ENCODE results near the gene PTCD2.
"Not testable (repeated sequence)": the region's sequence is repeated elsewhere in the genome, so short reads cannot be mapped to it uniquely, and the experiment has no call there.

The PTCD2 gene

GRCh38 chr5:72298136-72298535 lies 22.0 kb upstream of the PTCD2 start:
- not testable (repeated sequence) for DNase-seq (ENCODE audit: low read depth in 3 of 3)

- no peak for DNase-seq (ENCODE audit: low read depth in 3 of 3)
Observed at GRCh38 chr5:72298711-72299110, 21.5 kb upstream of the PTCD2 start.

GRCh38 chr5:72300590-72301339 lies 19.4 kb upstream of the PTCD2 start:
- DNase-seq (ENCODE audit: low read depth in 3 of 3): no peak

GRCh38 chr5:72301557-72301956 lies 18.6 kb upstream of the PTCD2 start:
- DNase-seq (ENCODE audit: low read depth in 3 of 3): no peak

- DNase-seq (ENCODE audit: low read depth in 3 of 3): no peak
Observed at GRCh38 chr5:72302171-72302570, 18.0 kb upstream of the PTCD2 start.

- DNase-seq (ENCODE audit: low read depth in 3 of 3): no peak
Observed at GRCh38 chr5:72305194-72306142, 14.7 kb upstream of the PTCD2 start.

- DNase-seq (ENCODE audit: low read depth in 3 of 3): no peak
Observed at GRCh38 chr5:72307573-72307967, 12.6 kb upstream of the PTCD2 start.

GRCh38 chr5:72307968-72308852 lies 12.0 kb upstream of the PTCD2 start:
- peak; percentile 87 to 95 (median 94) for DNase-seq (ENCODE audit: low read depth in 3 of 3)

- no peak for DNase-seq (ENCODE audit: low read depth in 3 of 3)
Observed at GRCh38 chr5:72308853-72309191, 11.4 kb upstream of the PTCD2 start.

- DNase-seq (ENCODE audit: low read depth in 3 of 3): no peak
Observed at GRCh38 chr5:72313141-72313540, 7.0 kb upstream of the PTCD2 start.

GRCh38 chr5:72314571-72315172 lies 5.5 kb upstream of the PTCD2 start:
- DNase-seq (ENCODE audit: low read depth in 3 of 3): no peak

GRCh38 chr5:72319435-72319975 lies 668 bp upstream of the PTCD2 start:
- peak in 2 of 3 donors; percentile 10 to 17 for DNase-seq (ENCODE audit: low read depth in 3 of 3)

GRCh38 chr5:72324189-72324825 lies 4.1 kb downstream of the PTCD2 start:
- no peak for DNase-seq (ENCODE audit: low read depth in 3 of 3)

- no peak for DNase-seq (ENCODE audit: low read depth in 3 of 3)
Observed at GRCh38 chr5:72325566-72326305, 5.6 kb downstream of the PTCD2 start.

- DNase-seq (ENCODE audit: low read depth in 3 of 3): no peak
Observed at GRCh38 chr5:72326306-72326649, 6.1 kb downstream of the PTCD2 start.

- DNase-seq (ENCODE audit: low read depth in 3 of 3): no peak
Observed at GRCh38 chr5:72328172-72328571, 8.0 kb downstream of the PTCD2 start.

- no peak for DNase-seq (ENCODE audit: low read depth in 3 of 3)
Observed at GRCh38 chr5:72330712-72331111, 10.5 kb downstream of the PTCD2 start.

GRCh38 chr5:72337159-72337558 lies 17.0 kb downstream of the PTCD2 start:
- no peak for DNase-seq (ENCODE audit: low read depth in 3 of 3)

- no peak for DNase-seq (ENCODE audit: low read depth in 3 of 3)
Observed at GRCh38 chr5:72338689-72339209, 18.6 kb downstream of the PTCD2 start.

GRCh38 chr5:72346398-72346797 lies 26.2 kb downstream of the PTCD2 start:
- DNase-seq (ENCODE audit: low read depth in 3 of 3): no peak
